NCI-H2196 (cell line): ENCODE data around the gene TINAGL1.
A peak's percentile ranks its signal among the peaks of the same experiment; 100 is the strongest.
"Not testable (repeated sequence)": the region's sequence is repeated elsewhere in the genome, so short reads cannot be mapped to it uniquely, and the experiment has no call there.

ENCODE experiments used
- DNase-seq: peaks from one replicate; lab custom pipeline; 2025; ENCODE audit not compliant: unreplicated experiment; lab: John Stamatoyannopoulos, UW

Gene TINAGL1

GRCh38 chr1:31583082-31583994, 7.0 kb downstream of the TINAGL1 start:
- DNase-seq: no peak

GRCh38 chr1:31583995-31584868, 7.9 kb downstream of the TINAGL1 start:
- DNase-seq: peak; percentile 59

- no peak for DNase-seq
Measured at GRCh38 chr1:31584869-31585735, 8.8 kb downstream of the TINAGL1 start.

- DNase-seq: no peak
Measured at GRCh38 chr1:31585736-31586365, 9.5 kb downstream of the TINAGL1 start.

- no peak for DNase-seq
Measured at GRCh38 chr1:31586376-31587327, 10.3 kb downstream of the TINAGL1 start.

GRCh38 chr1:31587328-31587699, 11.0 kb downstream of the TINAGL1 start:
- DNase-seq: not testable (repeated sequence)

GRCh38 chr1:31587720-31588423, 11.6 kb downstream of the TINAGL1 start:
- DNase-seq: peak; percentile 74

- DNase-seq: no peak
Measured at GRCh38 chr1:31588751-31589515, 12.6 kb downstream of the TINAGL1 start.

- no peak for DNase-seq
Measured at GRCh38 chr1:31591425-31592093, 15.2 kb downstream of the TINAGL1 start.

- DNase-seq: no peak
Measured at GRCh38 chr1:31592132-31592531, 15.8 kb downstream of the TINAGL1 start.

- no peak for DNase-seq
Measured at GRCh38 chr1:31593136-31593665, 16.9 kb downstream of the TINAGL1 start.

- DNase-seq: peak; percentile 70
Measured at GRCh38 chr1:31593770-31594632, 17.7 kb downstream of the TINAGL1 start.

GRCh38 chr1:31595836-31596736, 19.8 kb downstream of the TINAGL1 start:
- no peak for DNase-seq

GRCh38 chr1:31596737-31597097, 20.4 kb downstream of the TINAGL1 start:
- no peak for DNase-seq

- DNase-seq: no peak
Measured at GRCh38 chr1:31598980-31599379, 22.7 kb downstream of the TINAGL1 start.
